Measurements from ENCODE around the gene SLC35A3. TPM values are rescaled to one million over a fixed set of nuclear protein-coding genes. Genes with fewer than 3 reads are reported as not detected.

Gene SLC35A3
- total and polyA plus RNA-seq, 9 of the 15 experiments (the other 6 are each of a cell fraction or from before 2014, with no cell fraction given), result 3.5 to 21.7 (median 13.2) TPM

DNA sequence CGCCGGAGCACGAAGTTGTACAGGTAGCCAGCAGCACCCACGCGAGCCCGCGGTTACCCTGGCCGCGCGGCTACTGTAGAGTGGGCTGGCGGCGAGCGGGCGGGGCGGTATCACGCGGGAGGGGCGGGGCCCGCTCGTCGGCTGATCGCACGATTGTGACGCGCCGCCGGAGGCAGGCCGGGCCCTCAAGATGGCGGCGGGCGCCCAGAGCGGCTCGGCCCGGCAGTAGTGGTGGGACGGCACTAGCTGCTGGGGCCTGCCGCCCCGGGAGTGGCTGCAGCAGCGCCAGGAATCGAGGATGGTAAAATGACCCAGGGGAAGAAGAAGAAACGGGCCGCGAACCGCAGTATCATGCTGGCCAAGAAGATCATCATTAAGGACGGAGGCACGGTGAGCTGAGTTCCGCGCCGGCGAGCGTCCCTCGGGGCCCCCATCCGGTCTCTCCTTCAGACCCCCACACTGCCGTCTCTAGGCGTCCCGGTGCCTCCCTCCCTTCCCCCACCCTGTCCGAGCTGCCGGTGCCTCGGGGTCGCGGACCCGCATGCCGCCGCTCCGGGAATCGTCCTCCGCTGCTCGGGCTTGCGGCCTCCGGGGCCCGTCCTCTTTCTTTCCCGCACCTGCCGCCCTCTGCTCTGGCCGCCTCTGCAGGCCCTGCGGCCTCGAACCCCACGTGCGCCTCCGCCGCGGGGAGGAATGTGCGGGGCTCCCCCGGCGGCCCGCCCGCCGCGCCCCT is 68.3 kb downstream of the SLC35A3 start (continued):
- TF ChIP-seq ZNF707 (CRISPR knock-in tag; conservative IDR thresholded peaks at IDR 0.05) (no peak), KLF1 (tag; IDR thresholded peaks at IDR 0.05) (0 out of 2 replicates have a peak, but pooled peaks have one; percentile 13), MCM5 (IDR thresholded peaks at IDR 0.05; ENCODE audit: low read depth) (no peak), ILK (tag; IDR thresholded peaks at IDR 0.05; ENCODE audit: borderline replicate concordance, low read depth) (no peak), POLR2AphosphoS2 (IDR thresholded peaks at IDR 0.05; ENCODE audit: low read length) (peak; percentile 63; the same call in 1 of the 2 replicates), CSDE1 (IDR thresholded peaks at IDR 0.05) (peak in 1 of 2 experiments; percentile 73; a peak in 2 of 4 replicates), POLR3G (IDR thresholded peaks at IDR 0.05; ENCODE audit: extremely low read depth, insufficient read length, insufficient replicate concordance) (no peak), RBBP5 (IDR thresholded peaks at IDR 0.05; ENCODE audit: borderline replicate concordance, insufficient read depth, low read length, poor library complexity, severe bottlenecking) (peak; percentile 98), MCM2 (IDR thresholded peaks at IDR 0.05; ENCODE audit: low read depth) (no peak), NFYB (IDR thresholded peaks at IDR 0.05; ENCODE audit: extremely low read depth, insufficient read length) (no peak), NFE2 (IDR thresholded peaks at IDR 0.05; ENCODE audit: low read depth) (no peak), MTF1 (CRISPR knock-in tag; IDR thresholded peaks at IDR 0.05; ENCODE audit: borderline replicate concordance) (no peak), ZNF57 (CRISPR knock-in tag; IDR thresholded peaks at IDR 0.05) (no peak), FOS (IDR thresholded peaks at IDR 0.05; ENCODE audit: extremely low read depth, insufficient read length) (no peak), STAT5A (IDR thresholded peaks at IDR 0.05; ENCODE audit: borderline replicate concordance, low read length) (no peak)
- TF ChIP-seq, protein P1, sequence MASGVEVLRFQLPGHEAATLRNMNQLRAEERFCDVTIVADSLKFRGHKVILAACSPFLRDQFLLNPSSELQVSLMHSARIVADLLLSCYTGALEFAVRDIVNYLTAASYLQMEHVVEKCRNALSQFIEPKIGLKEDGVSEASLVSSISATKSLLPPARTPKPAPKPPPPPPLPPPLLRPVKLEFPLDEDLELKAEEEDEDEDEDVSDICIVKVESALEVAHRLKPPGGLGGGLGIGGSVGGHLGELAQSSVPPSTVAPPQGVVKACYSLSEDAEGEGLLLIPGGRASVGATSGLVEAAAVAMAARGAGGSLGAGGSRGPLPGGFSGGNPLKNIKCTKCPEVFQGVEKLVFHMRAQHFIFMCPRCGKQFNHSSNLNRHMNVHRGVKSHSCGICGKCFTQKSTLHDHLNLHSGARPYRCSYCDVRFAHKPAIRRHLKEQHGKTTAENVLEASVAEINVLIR (CRISPR knock-in tag; IDR thresholded peaks at IDR 0.05), result peak; percentile 80
- TF ChIP-seq, protein P2, sequence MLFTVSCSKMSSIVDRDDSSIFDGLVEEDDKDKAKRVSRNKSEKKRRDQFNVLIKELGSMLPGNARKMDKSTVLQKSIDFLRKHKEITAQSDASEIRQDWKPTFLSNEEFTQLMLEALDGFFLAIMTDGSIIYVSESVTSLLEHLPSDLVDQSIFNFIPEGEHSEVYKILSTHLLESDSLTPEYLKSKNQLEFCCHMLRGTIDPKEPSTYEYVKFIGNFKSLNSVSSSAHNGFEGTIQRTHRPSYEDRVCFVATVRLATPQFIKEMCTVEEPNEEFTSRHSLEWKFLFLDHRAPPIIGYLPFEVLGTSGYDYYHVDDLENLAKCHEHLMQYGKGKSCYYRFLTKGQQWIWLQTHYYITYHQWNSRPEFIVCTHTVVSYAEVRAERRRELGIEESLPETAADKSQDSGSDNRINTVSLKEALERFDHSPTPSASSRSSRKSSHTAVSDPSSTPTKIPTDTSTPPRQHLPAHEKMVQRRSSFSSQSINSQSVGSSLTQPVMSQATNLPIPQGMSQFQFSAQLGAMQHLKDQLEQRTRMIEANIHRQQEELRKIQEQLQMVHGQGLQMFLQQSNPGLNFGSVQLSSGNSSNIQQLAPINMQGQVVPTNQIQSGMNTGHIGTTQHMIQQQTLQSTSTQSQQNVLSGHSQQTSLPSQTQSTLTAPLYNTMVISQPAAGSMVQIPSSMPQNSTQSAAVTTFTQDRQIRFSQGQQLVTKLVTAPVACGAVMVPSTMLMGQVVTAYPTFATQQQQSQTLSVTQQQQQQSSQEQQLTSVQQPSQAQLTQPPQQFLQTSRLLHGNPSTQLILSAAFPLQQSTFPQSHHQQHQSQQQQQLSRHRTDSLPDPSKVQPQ (CRISPR knock-in tag; IDR thresholded peaks at IDR 0.05; ENCODE audit: borderline replicate concordance), result no peak
- TF ChIP-seq, protein P3, sequence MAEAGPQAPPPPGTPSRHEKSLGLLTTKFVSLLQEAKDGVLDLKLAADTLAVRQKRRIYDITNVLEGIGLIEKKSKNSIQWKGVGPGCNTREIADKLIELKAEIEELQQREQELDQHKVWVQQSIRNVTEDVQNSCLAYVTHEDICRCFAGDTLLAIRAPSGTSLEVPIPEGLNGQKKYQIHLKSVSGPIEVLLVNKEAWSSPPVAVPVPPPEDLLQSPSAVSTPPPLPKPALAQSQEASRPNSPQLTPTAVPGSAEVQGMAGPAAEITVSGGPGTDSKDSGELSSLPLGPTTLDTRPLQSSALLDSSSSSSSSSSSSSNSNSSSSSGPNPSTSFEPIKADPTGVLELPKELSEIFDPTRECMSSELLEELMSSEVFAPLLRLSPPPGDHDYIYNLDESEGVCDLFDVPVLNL (CRISPR knock-in tag; IDR thresholded peaks at IDR 0.05; ENCODE audit: low read depth), result no peak
